Gastroesophageal sphincter (tissue), 3 donors: ENCODE data around the gene NHLRC2.

Source experiments
- EP300 ChIP-seq: sonication (generic); formaldehyde crosslinking; IDR thresholded peaks from one replicate; pipeline ENCODE4 v1.6.1; 2017; ENCODE audit warnings: antibody characterized with exemption, mild to moderate bottlenecking
- POLR2A ChIP-seq, 2 donors: fragments of 450-650 bp; IDR thresholded peaks; one replicate each; pipeline ENCODE4 v1.6.1; 2017; ENCODE audit warnings: antibody characterized with exemption in 2 of 2, mild to moderate bottlenecking in 2 of 2, moderate library complexity in 1 of 2
- POLR2AphosphoS5 ChIP-seq: sonication (generic); formaldehyde crosslinking; IDR thresholded peaks from one replicate; pipeline ENCODE4 v1.6.1; 2017; ENCODE audit warnings: antibody characterized with exemption
- TF ChIP-seq, protein P1 (sequence below), 4 experiments: fragments of 200-600 bp in 2 of 4; fragments of 450-650 bp in 2 of 4; sonication (generic) in 1 of 4; IDR thresholded peaks; one replicate each; pipeline ENCODE4 v1.5.1; 2017 to 2019; ENCODE audit warnings: antibody characterized with exemption in 4 of 4, mild to moderate bottlenecking in 2 of 4, moderate library complexity in 2 of 4

DNA sequence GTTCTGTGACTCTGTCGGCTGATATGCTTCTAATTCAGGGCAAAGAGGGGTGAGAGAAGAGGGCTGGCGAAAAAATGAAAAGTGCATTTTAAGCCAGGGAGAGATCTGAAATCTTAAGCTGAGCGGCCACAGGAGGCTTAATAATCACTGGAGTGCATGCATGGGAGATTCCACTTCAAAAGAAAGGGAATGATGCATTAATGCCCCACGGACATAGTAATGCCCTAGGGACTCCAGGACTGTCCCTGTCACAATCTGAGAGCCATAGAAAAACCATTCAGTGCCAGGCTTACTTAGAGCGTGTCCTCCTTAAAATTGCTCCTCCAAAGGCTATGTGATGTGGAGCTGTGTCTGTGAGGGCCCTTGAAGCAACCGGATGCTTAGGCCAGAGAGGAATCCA lies 75.1 kb downstream of the NHLRC2 start:
- TF ChIP-seq, protein P1, sequence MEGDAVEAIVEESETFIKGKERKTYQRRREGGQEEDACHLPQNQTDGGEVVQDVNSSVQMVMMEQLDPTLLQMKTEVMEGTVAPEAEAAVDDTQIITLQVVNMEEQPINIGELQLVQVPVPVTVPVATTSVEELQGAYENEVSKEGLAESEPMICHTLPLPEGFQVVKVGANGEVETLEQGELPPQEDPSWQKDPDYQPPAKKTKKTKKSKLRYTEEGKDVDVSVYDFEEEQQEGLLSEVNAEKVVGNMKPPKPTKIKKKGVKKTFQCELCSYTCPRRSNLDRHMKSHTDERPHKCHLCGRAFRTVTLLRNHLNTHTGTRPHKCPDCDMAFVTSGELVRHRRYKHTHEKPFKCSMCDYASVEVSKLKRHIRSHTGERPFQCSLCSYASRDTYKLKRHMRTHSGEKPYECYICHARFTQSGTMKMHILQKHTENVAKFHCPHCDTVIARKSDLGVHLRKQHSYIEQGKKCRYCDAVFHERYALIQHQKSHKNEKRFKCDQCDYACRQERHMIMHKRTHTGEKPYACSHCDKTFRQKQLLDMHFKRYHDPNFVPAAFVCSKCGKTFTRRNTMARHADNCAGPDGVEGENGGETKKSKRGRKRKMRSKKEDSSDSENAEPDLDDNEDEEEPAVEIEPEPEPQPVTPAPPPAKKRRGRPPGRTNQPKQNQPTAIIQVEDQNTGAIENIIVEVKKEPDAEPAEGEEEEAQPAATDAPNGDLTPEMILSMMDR (IDR thresholded peaks at IDR 0.05) = no peak
- TF ChIP-seq POLR2AphosphoS5 (no peak), POLR2A (IDR thresholded peaks at IDR 0.05) (no peak), EP300 (no peak)
